Immature natural killer cell (primary cell): ENCODE data around the gene TMEM270. TPM values are rescaled to one million over a fixed set of nuclear protein-coding genes. Genes with fewer than 3 reads are reported as not detected.
"Not testable (repeated sequence)": the region's sequence is repeated elsewhere in the genome, so short reads cannot be mapped to it uniquely, and the experiment has no call there.

Experiments
- DNase-seq, 3 donors: peaks; one replicate each; pipeline ENCODE4 v3.0.0; 2022; ENCODE audit warnings: mixed read lengths in 1 of 3
- H3K27ac Mint-ChIP-seq, 6 donors: one replicate each; pipeline ENCODE4 v1.8.0; 2020; ENCODE audit warnings: mixed read lengths in 6 of 6, mild to moderate bottlenecking in 5 of 6, inconsistent platforms in 4 of 6, moderate library complexity in 3 of 6
- H3K27me3 Mint-ChIP-seq, 3 donors: one replicate each; pipeline ENCODE4 v1.8.0; 2020 to 2021; ENCODE audit warnings: low read depth in 3 of 3, mild to moderate bottlenecking in 3 of 3, mixed read lengths in 3 of 3, moderate library complexity in 3 of 3, inconsistent platforms in 1 of 3
- H3K36me3 Mint-ChIP-seq, 3 donors: one replicate each; pipeline ENCODE4 v1.8.0; 2020; ENCODE audit warnings: mixed read lengths in 3 of 3, inconsistent platforms in 2 of 3, mild to moderate bottlenecking in 2 of 3
- H3K4me1 Mint-ChIP-seq, 2 donors: one replicate each; pipeline ENCODE4 v1.8.0; 2020; ENCODE audit warnings: inconsistent platforms in 2 of 2, mild to moderate bottlenecking in 2 of 2, mixed read lengths in 2 of 2, moderate library complexity in 1 of 2
- H3K4me3 Mint-ChIP-seq, 5 donors: one replicate each; pipeline ENCODE4 v1.8.0; 2020; ENCODE audit warnings: mild to moderate bottlenecking in 5 of 5, mixed read lengths in 5 of 5, inconsistent platforms in 3 of 5, moderate library complexity in 3 of 5
- H3K9me3 Mint-ChIP-seq, 6 donors: one replicate each; pipeline ENCODE4 v1.8.0; 2020; ENCODE audit warnings: mild to moderate bottlenecking in 6 of 6, mixed read lengths in 6 of 6, inconsistent platforms in 4 of 6, moderate library complexity in 3 of 6
- polyA plus RNA-seq, 3 donors: library from polyadenylated mRNA; unstranded; fragments of 300-500 nt; fragmentation: Illumina TruSeq; gene quantifications; one replicate each; pipeline ENCODE4 v1.2.3, GENCODE V29; 2021

Gene TMEM270
- polyA plus RNA-seq, 3 donors from 2014 or later, result not detected

DNA sequence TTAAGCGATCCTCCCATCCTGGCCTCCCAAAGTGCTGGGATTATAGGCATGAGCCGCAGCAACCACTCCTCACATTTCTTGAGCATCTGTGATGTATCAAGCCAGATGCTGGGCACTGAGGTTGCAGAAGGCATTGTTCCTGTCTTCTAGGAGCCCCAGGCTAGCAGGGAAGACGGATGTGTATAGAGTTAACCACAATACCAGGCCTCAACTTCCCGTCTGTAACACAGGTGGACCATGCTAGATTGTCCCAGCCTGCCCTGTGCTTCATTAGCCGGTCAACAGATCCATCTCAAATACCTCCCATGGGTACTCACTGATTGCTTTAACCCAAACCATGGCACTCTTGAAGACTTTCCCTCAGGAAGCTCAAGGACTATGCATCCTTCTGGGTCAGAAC, 32.0 kb upstream of the TMEM270 start:
- peaks cover 6 to 13% (median 13%) of the 10 kb centered on the region in 3 donors for H3K27me3 Mint-ChIP-seq
- no peaks in the 10 kb centered on the region for H3K36me3 Mint-ChIP-seq
- H3K27ac Mint-ChIP-seq, result no peak overlapping the region
- H3K4me3 Mint-ChIP-seq, result no peak overlapping the region
- no peak for DNase-seq
- H3K9me3 Mint-ChIP-seq, result no peaks in the 10 kb centered on the region
- peaks cover 7 to 25% of the 10 kb centered on the region in 2 donors for H3K4me1 Mint-ChIP-seq

DNA sequence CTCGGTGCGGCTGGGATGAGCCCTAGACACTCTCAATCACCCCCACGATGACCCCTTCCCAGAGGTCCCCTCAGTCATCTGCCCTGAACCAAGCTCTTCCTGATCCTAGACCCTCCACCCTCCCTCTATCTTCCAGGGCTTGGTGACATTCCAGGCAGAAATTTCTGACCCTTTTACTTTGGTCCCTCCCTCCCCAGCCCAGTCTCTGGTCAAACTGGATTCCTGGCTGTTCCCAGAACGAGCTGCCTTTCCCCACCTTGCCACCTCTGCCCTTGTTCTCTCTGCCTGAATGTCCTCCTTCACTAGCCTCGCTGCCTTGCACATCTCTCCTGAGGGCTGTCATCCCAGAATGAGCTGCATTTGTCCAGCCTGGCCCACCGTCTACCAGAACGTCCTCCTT, 31.5 kb upstream of the TMEM270 start:
- Mint-ChIP-seq H3K9me3 (no peaks in the 10 kb centered on the region), H3K4me1 (peaks cover 7 to 25% of the 10 kb centered on the region in 2 donors), H3K36me3 (no peaks in the 10 kb centered on the region), H3K4me3 (no peak overlapping the region), H3K27me3 (peaks cover 6 to 13% (median 13%) of the 10 kb centered on the region in 3 donors), H3K27ac (peak overlapping the region in 1 of 6 donors; percentile 71)
- DNase-seq, result no peak

DNA sequence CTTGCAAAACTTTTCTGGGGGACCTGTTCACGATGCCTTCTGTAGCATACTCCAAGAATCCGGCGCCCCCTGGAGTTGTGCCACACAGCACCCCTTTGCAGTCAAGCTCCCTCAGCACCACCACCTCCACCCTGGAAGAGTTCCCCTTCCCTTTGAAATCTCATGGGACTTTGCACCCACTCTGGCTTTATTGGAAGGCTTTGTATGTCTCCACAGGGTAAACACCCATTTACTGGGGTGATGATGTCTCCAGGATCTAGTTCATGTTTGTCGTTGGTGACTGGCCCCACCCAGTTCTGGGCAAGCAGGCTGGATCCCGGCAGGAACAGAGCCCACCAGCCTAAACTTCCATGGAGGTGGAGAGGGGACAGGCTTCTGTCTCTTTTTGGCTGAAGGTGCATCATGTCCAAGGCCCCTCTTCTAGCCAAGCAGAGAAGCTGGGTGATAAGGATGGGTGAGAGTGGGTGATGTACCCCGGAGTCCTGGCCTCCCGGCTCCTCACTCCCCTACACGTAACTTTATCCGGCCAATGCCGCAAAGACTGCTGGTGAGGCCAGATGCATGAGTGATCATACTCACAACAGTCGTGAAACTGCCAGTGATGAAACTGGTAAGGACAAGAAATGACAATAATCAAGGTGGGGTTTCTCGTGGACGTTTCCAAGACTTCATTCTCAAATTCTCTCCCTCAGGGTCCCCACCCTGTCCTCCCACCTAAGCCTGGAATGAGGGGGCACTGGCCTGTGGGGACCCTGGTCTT, 30.9 kb upstream of the TMEM270 start:
- Mint-ChIP-seq H3K4me1 (peaks cover 7 to 25% of the 10 kb centered on the region in 2 donors), H3K27me3 (peaks cover 6 to 13% (median 11%) of the 10 kb centered on the region in 3 donors), H3K36me3 (no peaks in the 10 kb centered on the region), H3K4me3 (no peak overlapping the region), H3K27ac (peak overlapping the region in 1 of 6 donors; percentile 71), H3K9me3 (no peaks in the 10 kb centered on the region)
- no peak for DNase-seq

DNA sequence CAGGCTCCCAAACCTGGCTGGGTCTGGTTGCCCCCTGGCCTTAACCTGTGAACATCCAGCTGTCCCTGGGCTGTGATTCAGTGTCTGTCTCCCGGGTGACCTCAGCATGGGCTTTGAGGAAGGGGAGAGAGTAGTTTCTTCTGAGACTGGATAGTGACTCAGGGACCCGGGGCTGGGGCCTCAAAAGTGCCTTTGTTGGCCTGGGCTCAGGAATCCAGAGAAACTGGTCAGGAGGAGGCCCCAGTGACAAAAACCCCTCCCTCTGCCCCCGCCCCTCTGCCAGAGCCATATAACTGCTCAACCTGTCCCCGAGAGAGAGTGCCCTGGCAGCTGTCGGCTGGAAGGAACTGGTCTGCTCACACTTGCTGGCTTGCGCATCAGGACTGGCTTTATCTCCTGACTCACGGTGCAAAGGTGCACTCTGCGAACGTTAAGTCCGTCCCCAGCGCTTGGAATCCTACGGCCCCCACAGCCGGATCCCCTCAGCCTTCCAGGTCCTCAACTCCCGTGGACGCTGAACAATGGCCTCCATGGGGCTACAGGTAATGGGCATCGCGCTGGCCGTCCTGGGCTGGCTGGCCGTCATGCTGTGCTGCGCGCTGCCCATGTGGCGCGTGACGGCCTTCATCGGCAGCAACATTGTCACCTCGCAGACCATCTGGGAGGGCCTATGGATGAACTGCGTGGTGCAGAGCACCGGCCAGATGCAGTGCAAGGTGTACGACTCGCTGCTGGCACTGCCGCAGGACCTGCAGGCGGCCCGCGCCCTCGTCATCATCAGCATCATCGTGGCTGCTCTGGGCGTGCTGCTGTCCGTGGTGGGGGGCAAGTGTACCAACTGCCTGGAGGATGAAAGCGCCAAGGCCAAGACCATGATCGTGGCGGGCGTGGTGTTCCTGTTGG, 30.0 kb upstream of the TMEM270 start, which contains the start of gene CLDN4:
Gene CLDN4 (plus strand): TSS at position 316 of the 903 bp plus-strand sequence. CDS start 206 bp downstream, at position 522.
- no peaks in the 10 kb centered on the region for H3K9me3 Mint-ChIP-seq
- peaks cover 7 to 25% of the 10 kb centered on the region in 2 donors for H3K4me1 Mint-ChIP-seq
- no peak within 1 kb of the TSS for H3K27ac Mint-ChIP-seq
- DNase-seq, result no peak
- H3K36me3 Mint-ChIP-seq, result no peaks in the 10 kb centered on the region
- H3K4me3 Mint-ChIP-seq, result no peak within 1 kb of the TSS
- H3K27me3 Mint-ChIP-seq, result peaks cover 6 to 13% (median 11%) of the 10 kb centered on the region in 3 donors

DNA sequence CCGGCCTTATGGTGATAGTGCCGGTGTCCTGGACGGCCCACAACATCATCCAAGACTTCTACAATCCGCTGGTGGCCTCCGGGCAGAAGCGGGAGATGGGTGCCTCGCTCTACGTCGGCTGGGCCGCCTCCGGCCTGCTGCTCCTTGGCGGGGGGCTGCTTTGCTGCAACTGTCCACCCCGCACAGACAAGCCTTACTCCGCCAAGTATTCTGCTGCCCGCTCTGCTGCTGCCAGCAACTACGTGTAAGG, 29.4 kb upstream of the TMEM270 start:
- Mint-ChIP-seq H3K9me3 (no peaks in the 10 kb centered on the region), H3K4me3 (no peak overlapping the region), H3K4me1 (peaks cover 7 to 24% of the 10 kb centered on the region in 2 donors), H3K36me3 (no peaks in the 10 kb centered on the region), H3K27ac (no peak overlapping the region), H3K27me3 (peaks cover 4 to 13% (median 10%) of the 10 kb centered on the region in 3 donors)
- no peak for DNase-seq

DNA sequence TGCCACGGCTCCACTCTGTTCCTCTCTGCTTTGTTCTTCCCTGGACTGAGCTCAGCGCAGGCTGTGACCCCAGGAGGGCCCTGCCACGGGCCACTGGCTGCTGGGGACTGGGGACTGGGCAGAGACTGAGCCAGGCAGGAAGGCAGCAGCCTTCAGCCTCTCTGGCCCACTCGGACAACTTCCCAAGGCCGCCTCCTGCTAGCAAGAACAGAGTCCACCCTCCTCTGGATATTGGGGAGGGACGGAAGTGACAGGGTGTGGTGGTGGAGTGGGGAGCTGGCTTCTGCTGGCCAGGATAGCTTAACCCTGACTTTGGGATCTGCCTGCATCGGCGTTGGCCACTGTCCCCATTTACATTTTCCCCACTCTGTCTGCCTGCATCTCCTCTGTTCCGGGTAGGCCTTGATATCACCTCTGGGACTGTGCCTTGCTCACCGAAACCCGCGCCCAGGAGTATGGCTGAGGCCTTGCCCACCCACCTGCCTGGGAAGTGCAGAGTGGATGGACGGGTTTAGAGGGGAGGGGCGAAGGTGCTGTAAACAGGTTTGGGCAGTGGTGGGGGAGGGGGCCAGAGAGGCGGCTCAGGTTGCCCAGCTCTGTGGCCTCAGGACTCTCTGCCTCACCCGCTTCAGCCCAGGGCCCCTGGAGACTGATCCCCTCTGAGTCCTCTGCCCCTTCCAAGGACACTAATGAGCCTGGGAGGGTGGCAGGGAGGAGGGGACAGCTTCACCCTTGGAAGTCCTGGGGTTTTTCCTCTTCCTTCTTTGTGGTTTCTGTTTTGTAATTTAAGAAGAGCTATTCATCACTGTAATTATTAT, 28.9 kb upstream of the TMEM270 start:
- DNase-seq, result no peak
- Mint-ChIP-seq H3K9me3 (no peaks in the 10 kb centered on the region), H3K27ac (no peak overlapping the region), H3K4me1 (peaks cover 7 to 19% of the 10 kb centered on the region in 2 donors), H3K27me3 (peaks cover 4 to 13% (median 7%) of the 10 kb centered on the region in 3 donors), H3K4me3 (no peak overlapping the region), H3K36me3 (no peaks in the 10 kb centered on the region)

DNA sequence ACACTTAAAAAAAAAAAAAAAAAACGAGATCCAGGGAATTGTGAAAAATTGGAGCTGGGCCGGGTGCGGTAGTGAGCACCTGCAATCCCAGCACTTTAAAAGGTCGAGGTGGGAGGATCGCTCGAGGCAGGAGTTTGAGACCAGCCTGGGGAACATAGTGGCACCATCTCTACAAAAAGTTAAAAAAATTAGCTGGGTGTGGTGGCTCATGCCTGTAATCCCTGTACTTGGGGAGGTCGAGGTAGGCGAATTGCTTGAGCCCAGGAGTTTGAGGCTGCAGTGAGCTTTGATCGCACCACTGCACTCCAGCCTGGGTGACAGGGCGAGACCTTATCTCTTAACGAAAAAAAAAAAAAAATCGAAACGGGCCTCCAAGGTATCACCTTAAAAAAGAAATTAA, 28.2 kb upstream of the TMEM270 start:
- DNase-seq, result no peak
- H3K27ac Mint-ChIP-seq, result no peak overlapping the region
- H3K9me3 Mint-ChIP-seq, result no peaks in the 10 kb centered on the region
- H3K4me3 Mint-ChIP-seq, result no peak overlapping the region
- peaks cover 2 to 13% (median 4%) of the 10 kb centered on the region in 3 donors for H3K27me3 Mint-ChIP-seq
- peaks cover 5 to 12% of the 10 kb centered on the region in 2 donors for H3K4me1 Mint-ChIP-seq
- no peaks in the 10 kb centered on the region for H3K36me3 Mint-ChIP-seq

DNA sequence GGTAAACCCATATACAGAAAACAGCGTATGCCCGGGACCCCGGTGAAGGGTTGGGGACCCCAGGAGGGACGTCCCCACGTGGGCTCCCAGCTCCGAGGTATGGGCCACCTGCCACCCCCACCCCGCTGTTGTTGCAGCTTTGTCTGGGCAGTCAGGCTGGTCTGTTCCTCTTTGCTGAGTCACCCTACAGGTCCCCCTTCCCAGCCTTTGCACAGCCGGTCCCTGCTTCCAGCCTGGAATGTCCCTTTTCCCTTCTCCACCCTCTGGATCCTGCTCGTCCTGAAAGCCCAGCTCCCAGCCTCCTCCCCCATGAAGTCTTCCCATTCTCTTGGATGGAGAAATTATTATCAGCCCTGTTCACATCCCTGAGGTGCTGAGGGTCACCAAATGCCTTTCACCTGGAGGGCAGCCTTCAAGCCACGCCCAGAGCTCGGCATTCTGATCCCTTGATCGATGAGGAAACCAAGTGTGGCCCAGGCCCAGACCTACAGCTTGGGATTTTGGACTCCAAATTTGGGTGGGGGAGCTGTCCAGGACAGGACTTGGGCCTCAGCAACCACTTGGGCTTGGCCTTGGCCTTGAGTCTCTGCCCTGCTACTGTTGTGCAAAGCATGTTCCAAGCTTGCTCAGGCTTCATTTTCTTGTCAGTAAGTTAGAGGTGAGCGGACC, 27.6 kb upstream of the TMEM270 start:
- Mint-ChIP-seq H3K4me3 (no peak overlapping the region), H3K27ac (no peak overlapping the region), H3K4me1 (peaks cover under 1 to 6% of the 10 kb centered on the region in 2 donors), H3K27me3 (peaks cover 2 to 12% (median 4%) of the 10 kb centered on the region in 3 donors), H3K9me3 (no peaks in the 10 kb centered on the region), H3K36me3 (no peaks in the 10 kb centered on the region)
- DNase-seq, result no peak

DNA sequence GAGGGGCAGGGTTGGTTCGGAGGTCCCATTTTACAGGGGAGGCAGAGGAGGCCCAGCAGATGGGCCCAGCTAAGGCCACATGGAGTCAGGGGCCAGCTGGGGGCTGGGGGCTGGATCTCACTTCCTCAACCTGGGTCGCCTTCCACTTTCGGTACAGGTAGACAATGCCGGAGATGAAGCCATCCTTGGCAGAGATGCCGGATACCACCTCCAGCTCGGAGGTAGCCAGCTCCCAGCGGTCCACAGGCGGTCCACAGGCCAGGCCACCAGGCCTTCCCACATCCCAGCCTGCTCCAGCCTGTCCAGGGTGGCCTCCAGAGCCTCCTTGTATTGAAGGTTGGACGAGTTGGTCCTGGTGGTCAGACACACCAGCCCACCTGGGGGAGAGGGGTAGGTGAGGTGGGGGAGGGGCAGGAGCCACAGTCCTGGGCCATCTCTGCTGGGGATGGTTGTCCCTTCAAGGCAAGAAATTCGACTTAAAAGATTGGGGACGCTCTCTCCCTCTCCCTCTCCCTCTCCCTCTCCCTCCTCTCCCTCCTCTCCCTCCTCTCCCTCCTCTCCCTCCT, 26.2 kb upstream of the TMEM270 start:
- DNase-seq, result no peak
- H3K9me3 Mint-ChIP-seq, result no peaks in the 10 kb centered on the region
- peaks cover 0 to 5% (median 3%) of the 10 kb centered on the region in 3 donors for H3K27me3 Mint-ChIP-seq
- H3K27ac Mint-ChIP-seq, result no peak overlapping the region
- no peaks in the 10 kb centered on the region for H3K4me1 Mint-ChIP-seq
- no peaks in the 10 kb centered on the region for H3K36me3 Mint-ChIP-seq
- H3K4me3 Mint-ChIP-seq, result no peak overlapping the region

DNA sequence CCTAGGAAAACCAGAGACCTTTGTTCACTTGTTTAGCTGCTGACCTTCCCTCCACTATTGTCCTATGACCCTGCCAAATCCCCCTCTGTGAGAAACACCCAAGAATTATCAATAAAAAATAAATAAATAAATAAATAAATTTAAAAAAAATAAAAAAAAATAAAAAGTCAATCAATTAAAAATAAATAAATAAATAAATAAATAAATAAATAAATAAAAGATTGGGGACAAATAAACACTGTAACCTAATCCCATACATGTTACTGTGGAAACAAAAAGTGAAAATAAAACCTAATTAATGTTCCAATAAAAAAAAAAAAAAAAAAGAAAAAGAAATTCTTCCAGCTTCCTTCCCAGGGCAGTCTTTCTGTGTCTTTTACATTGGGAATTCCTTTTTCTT, 23.8 kb upstream of the TMEM270 start:
- not testable (repeated sequence) for H3K9me3 Mint-ChIP-seq, DNase-seq, H3K36me3 Mint-ChIP-seq, H3K4me1 Mint-ChIP-seq, H3K27ac Mint-ChIP-seq, H3K27me3 Mint-ChIP-seq, H3K4me3 Mint-ChIP-seq

DNA sequence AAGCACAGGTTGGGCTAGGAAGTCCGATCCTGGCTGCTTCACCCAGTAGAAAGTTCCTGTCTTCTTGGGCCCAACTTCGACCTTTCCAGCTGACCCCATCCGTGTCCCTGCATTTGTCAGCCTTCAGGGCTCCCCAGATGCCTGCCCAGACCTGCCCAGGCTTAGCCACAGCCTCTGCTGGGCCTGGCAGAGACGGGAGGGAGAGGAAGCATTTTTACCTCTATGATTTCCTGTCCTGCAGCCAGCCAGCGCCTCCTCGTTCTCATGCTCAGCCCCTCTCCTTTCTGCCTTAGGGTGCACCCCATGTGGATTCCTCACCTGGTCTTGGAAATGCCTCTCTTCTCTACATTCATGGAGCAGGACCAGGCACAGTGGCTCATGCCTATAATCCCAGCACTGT, 22.3 kb upstream of the TMEM270 start:
- Mint-ChIP-seq H3K27me3 (peaks cover 0 to 3% (median 3%) of the 10 kb centered on the region in 3 donors), H3K36me3 (no peaks in the 10 kb centered on the region), H3K27ac (no peak overlapping the region), H3K9me3 (no peaks in the 10 kb centered on the region), H3K4me1 (peaks cover under 1 to 6% of the 10 kb centered on the region in 2 donors), H3K4me3 (no peak overlapping the region)
- DNase-seq, result no peak

DNA sequence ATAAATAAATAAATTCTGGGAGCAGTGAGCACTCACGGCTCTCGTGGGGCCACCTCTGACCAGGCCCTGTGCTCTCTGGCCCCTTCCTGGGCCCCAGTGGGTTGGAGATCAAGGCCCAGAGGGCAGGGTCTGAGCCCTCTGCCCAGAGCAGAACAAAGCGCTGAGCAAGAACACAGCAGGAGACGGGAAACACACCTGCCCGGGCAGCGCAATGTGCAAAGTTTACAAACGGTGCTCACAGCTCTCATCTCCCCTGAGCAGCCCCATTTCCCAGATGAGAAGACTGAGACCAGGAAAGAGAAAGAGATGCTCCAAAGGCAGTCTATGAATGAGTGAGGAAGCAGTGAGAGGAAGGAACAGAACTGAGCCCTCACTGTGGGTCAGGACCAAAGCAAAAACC, 21.7 kb upstream of the TMEM270 start:
- no peaks in the 10 kb centered on the region for H3K9me3 Mint-ChIP-seq
- no peak overlapping the region for H3K4me3 Mint-ChIP-seq
- H3K36me3 Mint-ChIP-seq, result no peaks in the 10 kb centered on the region
- peaks cover 0 to 5% (median 3%) of the 10 kb centered on the region in 3 donors for H3K27me3 Mint-ChIP-seq
- H3K4me1 Mint-ChIP-seq, result peaks cover 6 to 7% of the 10 kb centered on the region in 2 donors
- no peak overlapping the region for H3K27ac Mint-ChIP-seq
- DNase-seq, result no peak
